ENCODE results near the gene HPGD.
"Not testable (repeated sequence)": the region's sequence is repeated elsewhere in the genome, so short reads cannot be mapped to it uniquely, and the experiment has no call there.

The HPGD gene

GRCh38 chr4:174524242-174524641, 2.0 kb upstream of the HPGD start:
- no peak for FAIRE-seq

DNA sequence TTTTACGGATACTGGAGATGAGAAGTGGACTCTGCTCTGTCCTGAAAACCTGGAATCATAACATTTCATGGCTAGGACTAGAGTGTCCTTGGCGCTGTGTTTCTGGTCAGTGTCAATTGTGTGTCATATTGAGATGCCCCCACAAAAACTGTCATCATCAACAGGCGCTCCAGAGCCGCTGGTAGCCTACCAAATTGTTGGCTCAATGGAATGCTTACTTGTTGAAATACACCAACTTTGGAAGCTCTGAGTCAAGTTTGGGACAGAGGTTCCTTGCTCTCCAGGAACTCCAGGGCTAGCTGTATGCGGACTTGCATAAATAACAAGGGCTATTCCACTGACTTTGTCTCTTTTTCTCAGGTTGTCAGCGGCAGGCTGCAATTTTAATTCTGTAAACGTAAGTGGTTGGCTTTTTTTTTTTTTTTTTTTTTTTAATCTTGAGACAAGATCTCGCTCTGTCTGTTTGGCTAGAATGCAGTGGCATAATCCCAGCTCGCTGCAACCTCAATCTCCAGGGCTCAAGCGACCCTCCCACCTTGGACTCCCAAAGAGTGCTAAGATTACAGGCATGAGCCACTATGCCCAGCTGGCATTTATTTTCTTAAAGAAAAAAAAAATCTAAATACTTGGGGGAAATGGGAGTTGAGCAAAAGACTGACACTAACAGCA, 871 bp upstream of the HPGD start:
- FAIRE-seq: no peak

GRCh38 chr4:174521800-174522182, 497 bp downstream of the HPGD start:
- FAIRE-seq: no peak

DNA sequence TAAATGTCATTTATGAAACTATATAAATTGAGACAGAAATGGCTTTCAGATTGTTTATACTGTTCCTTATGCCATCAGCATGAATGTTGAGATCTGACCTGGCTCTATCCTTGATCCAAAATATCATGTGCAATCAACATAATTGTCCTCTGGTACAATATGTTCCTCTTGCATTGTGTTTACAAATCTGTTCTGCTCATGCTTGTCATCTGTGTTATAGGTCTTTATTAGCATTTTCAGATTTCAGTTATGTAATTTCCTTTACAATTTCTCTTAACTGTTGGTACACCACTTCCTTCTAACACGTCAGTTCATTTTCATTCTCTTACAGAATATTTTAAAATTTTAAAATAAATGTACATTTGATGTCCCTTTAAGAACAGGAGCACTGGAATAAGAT, 1.6 kb downstream of the HPGD start:
- peak; percentile 23 for FAIRE-seq

GRCh38 chr4:174517502-174518445, 4.5 kb downstream of the HPGD start:
- peak; percentile 23 for FAIRE-seq

GRCh38 chr4:174516794-174517193, 5.5 kb downstream of the HPGD start:
- no peak for FAIRE-seq

DNA sequence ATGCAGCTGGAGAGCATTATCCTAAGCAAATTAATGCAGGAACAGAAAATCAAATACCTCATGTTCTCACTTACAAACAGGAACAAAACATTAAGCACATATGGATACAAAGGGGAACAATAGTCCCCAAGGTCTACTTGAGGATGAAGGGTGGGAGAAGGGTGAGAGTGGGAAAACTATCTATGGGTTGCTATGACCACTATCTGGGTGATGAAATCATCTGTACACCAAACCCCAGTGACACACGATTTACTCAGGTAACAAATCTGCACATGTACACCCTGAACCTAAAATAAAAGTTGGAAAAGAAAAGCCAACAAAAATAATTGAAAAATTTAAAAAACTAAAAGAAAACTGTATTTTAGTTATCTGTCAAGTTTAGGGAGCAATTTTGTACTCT, 5.9 kb downstream of the HPGD start:
- FAIRE-seq: no peak

DNA sequence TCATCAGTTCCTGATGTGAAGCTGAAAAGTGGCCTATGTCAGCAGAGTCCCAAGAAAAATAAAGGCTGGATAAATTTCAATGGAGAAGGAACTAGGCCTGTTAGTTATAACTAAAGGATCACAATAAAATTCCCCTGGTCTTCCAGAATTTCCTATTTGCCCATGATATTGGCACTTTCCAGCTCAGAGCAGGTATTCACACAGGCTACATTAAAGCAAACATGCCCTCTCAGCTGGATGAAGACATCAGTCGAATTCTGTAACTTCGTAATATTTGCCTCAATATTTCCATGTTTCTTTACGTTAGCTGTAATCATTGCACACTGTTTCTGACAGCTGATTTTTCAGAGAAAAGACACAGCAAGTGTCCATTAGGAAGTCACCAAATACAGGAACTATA, 9.5 kb downstream of the HPGD start:
- FAIRE-seq: no peak

DNA sequence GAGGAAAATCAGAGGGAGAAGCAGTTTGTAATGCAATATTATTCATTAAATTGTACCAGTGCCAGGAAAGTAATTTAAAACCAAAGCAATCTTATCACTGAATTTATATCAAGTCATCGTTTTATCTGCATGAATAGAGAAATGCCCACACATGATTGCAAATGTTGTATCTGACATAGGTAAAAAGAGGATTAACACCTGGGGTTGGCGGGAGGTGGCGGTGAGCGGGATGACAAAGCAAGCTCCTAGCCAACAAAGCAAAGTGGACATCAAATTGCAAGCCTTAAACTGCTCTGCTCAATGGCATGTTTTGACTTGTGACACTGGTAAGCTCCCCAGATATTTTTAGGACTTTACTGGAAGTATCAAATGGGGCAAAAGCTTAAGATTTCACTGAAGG, 16.4 kb downstream of the HPGD start:
- FAIRE-seq: no peak

- FAIRE-seq: no peak
These were observed 17.3 kb downstream of the HPGD start for GRCh38 chr4:174505007-174505406.

DNA sequence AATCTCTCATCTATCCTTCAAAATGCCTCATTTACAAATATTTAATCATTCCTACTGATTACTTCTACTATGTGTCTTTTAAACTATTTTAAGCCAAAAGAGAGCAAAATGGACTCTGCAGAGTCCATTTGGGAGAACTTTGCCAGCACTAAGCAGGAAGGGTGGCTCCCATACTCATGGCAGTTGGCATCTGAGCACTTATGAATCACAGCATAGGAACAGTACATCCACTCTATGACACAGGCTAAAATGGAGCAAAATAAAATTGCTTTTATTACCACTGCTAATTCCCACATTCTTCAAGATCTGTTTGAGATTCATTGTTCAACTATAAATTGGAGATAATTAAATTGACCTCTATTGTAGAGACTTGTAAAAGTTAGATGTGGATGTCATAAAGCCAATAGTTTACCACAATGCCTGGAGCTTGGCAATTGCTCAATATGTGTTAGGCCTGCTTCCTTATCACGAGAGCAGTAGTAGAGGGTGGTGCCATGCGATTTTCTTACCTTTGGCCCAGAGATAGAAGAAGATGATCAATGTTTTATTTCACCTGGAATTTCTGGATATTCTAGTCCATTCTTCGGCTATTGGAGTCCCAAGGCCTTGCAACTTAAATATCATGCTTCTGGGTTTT, 19.1 kb downstream of the HPGD start:
- no peak for FAIRE-seq

GRCh38 chr4:174496631-174497432, 25.5 kb downstream of the HPGD start:
- no peak for FAIRE-seq

DNA sequence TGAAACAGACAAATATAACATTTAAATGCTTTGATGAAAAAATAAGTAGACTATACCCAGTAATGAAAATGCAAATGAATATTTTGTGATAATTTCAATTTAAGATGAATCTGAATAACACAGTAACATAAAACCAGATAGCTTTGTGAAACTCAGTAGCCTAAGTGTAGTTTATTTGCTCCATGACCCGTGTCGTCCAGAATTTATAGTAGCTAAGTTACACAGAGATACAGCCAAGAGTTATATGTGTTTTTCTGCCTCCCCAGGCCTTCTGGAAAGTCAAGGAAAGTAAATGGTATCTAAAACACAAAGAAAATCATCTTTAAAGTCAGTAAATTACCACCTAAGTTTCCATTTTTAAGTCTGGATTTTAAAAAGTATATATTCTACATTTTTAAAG, 26.7 kb downstream of the HPGD start:
- FAIRE-seq: no peak

DNA sequence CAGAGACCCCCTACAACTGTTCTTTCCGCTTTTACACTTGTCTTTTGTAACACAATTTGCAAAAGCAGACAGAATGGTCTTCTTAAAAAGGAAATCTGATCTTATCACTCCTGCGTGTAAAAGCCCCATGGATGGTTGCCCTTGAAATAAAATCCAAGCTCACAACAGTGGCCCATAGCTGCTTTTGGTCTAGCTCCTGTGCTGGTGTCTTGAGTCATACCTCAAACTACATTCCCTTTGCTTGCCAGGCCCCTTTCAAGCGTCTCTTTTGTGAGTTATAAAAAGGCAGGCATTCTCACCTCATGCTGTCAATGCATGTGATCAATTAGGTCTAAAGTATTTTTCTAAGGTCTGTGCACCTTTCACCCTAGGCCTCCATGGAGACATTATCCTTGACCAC, 27.6 kb downstream of the HPGD start:
- FAIRE-seq: no peak

GRCh38 chr4:174494146-174494545, 28.1 kb downstream of the HPGD start:
- no peak for FAIRE-seq

DNA sequence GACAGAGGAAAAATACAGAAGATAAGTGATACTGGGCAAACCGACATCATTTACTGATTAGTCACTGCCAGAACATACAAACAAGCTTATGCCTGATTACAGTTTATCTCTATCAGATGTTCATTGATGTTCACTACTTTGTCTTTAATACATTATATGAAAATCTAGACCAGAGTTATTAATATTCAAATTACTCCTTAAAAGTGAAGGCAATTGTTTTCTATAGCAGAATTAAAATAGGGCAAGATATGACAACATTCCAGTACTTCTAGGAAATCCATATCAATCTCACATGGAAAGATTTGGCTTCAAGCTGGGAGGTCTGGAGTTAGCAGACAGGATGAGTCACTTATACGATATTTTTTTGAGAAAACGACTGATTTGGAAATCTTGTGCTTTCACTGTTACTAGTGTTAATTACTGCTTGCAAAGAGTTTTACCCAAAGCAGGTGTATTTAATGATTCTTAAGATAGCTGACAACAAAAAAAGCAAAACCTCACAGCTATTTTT, 31.8 kb downstream of the HPGD start:
- no peak for FAIRE-seq

DNA sequence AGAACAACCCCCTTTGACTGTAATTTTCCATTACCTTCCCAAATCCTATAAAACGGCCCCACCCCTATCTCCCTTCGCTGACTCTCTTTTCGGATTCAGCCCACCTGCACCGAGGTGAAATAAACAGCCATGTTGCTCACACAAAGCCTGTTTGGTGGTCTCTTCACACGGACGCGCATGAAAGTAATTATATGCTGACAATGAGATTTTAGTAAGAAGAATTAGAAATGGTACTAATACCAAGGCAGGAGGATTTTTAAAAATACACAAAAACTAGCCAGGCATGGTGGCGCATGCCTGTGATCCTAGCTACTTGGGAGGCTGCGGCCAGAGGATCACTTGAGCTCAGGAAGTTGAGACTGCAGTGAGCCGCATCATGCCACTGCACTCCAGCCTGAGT, 33.9 kb downstream of the HPGD start:
- FAIRE-seq: not testable (repeated sequence)

DNA sequence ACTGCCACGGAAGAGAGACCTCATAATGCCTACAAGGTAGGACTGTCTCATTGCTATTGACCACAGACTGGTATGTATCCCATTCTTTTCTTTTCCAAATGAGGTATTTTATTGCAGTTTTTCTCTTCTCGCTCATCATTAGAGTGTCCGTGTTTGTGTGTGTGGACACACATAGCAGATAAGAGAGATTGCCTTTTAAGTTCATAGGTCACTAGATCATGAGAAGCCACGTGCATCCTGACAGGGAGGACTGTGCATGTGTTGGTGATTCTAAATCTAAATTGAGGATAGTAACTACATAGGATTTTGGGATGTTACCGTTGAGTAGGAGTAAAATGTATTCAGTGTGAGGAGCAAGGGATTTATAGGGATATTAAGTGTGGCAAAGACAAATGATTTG, 37.3 kb downstream of the HPGD start:
- no peak for FAIRE-seq

- FAIRE-seq: no peak
These were observed 38.5 kb downstream of the HPGD start for GRCh38 chr4:174483792-174484191.

- no peak for FAIRE-seq
These were observed 43.1 kb downstream of the HPGD start for GRCh38 chr4:174479140-174479539.

GRCh38 chr4:174475528-174475927, 46.8 kb downstream of the HPGD start:
- no peak for FAIRE-seq

DNA sequence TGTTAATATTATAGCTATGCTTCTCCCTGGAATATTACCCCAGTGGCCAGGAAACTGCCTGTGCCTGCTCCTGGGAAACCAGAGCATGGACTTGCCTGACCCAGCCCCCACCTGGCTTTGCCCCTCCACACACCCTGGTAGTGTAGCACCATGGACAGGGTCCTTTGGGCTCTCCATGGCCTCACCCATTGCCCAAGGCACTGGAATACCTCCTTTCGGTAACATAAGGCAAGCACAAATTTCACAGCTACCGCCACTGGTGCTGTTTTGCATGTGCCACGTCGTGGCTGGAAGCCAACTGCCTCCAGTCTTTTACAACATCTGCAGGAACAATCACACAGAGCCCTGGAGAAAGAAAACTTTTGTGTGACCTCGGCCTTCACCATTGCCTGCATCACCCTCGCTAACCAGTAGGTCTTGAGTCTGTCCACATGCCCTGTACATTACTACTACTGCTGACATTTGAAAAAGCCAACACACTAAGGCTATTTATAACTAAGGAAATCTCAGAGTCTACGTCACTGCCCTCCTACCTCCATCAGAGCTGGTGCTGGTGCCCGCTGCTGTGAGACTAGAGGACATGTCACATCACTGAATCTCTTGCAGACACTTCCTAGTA, 47.7 kb downstream of the HPGD start:
- no peak for FAIRE-seq
